SKM-1 (cell line): ENCODE measurements around the gene TMEM150C.
A peak's percentile ranks its signal among the peaks of the same experiment; 100 is the strongest.

ENCODE experiments used
- DNase-seq: peaks from one replicate; lab custom pipeline; 2025; ENCODE audit not compliant: unreplicated experiment; lab: John Stamatoyannopoulos, UW

The TMEM150C gene

GRCh38 chr4:82519072-82519471, 42.7 kb downstream of the TMEM150C start:
- DNase-seq: no peak

- no peak for DNase-seq
Measured at GRCh38 chr4:82517043-82517442, 44.7 kb downstream of the TMEM150C start.

GRCh38 chr4:82515705-82516104, 46.1 kb downstream of the TMEM150C start:
- DNase-seq: no peak

- DNase-seq: no peak
Measured at GRCh38 chr4:82513382-82513781, 48.4 kb downstream of the TMEM150C start.

- DNase-seq: no peak
Measured at GRCh38 chr4:82510216-82510615, 51.6 kb downstream of the TMEM150C start.

- DNase-seq: no peak
Measured at GRCh38 chr4:82508806-82509428, 52.9 kb downstream of the TMEM150C start.

- DNase-seq: no peak
Measured at GRCh38 chr4:82508011-82508410, 53.8 kb downstream of the TMEM150C start.

GRCh38 chr4:82501154-82501442, 60.7 kb downstream of the TMEM150C start:
- DNase-seq: no peak

GRCh38 chr4:82500435-82501153, 61.2 kb downstream of the TMEM150C start:
- no peak for DNase-seq

- no peak for DNase-seq
Measured at GRCh38 chr4:82499738-82500434, 61.9 kb downstream of the TMEM150C start.

- no peak for DNase-seq
Measured at GRCh38 chr4:82496349-82496748, 65.4 kb downstream of the TMEM150C start.

- DNase-seq: no peak
Measured at GRCh38 chr4:82495666-82496065, 66.1 kb downstream of the TMEM150C start.

- DNase-seq: peak; percentile 10
Measured at GRCh38 chr4:82493721-82494425, 67.9 kb downstream of the TMEM150C start.

- DNase-seq: no peak
Measured at GRCh38 chr4:82491251-82491960, 70.4 kb downstream of the TMEM150C start.

- DNase-seq: no peak
Measured at GRCh38 chr4:82489987-82490386, 71.8 kb downstream of the TMEM150C start.

- DNase-seq: no peak
Measured at GRCh38 chr4:82489076-82489475, 72.7 kb downstream of the TMEM150C start.

GRCh38 chr4:82484996-82485783, 76.6 kb downstream of the TMEM150C start:
- DNase-seq: no peak

GRCh38 chr4:82482387-82482786, 79.4 kb downstream of the TMEM150C start:
- no peak for DNase-seq

- no peak for DNase-seq
Measured at GRCh38 chr4:82481506-82481840, 80.3 kb downstream of the TMEM150C start.

GRCh38 chr4:82480771-82481505, 80.8 kb downstream of the TMEM150C start:
- no peak for DNase-seq
